HepG2 (cell line): ENCODE results near the gene DAG1. TPM values are rescaled to one million over a fixed set of nuclear protein-coding genes. Genes with fewer than 3 reads are reported as not detected.
A peak's percentile ranks its signal among the peaks of the same experiment; 100 is the strongest.

Experiments
- ATAC-seq: fragments of 200-7000 bp; cut with Tn5 transposase; 3 replicates; pipeline ENCODE4 v1.9.1; 2020; ENCODE audit warnings: mild to moderate bottlenecking, moderate library complexity
- BruUV-seq: library from RNA; stranded (reverse); fragments of 400-500 nt; replicated peaks from 2 replicates; lab custom pipeline; 2021; lab: Mats Ljungman, UMichigan
- CTCF ChIA-PET: fragments of 300-600 bp; formaldehyde crosslinking; extraction: SDS; loops from one replicate; lab custom pipeline; 2021; ENCODE audit warnings: low total read pairs, inconsistent platforms, low intra/inter-chr PET ratio; lab: Yijun Ruan, JAX
- POLR2A ChIA-PET: fragments of 350-600 bp; sonication (Branson Sonifier 250); formaldehyde crosslinking; loops from one replicate; lab custom pipeline; 2020; ENCODE audit warnings: antibody characterized with exemption, inconsistent platforms; lab: Yijun Ruan, JAX
- DNase-seq: peaks from one replicate; pipeline ENCODE4 v3.0.0-alpha.2; 2015; ENCODE audit warnings: low spot score
- FAIRE-seq: peaks from 3 replicates; lab custom pipeline; 2011; peaks lifted over from hg19 to GRCh38; lab: Jason Lieb, UNC
- H2AFZ ChIP-seq: one replicate; pipeline ENCODE4 v1.6.1; 2011; ENCODE audit warnings: low read length, inconsistent platforms
- H3K27ac ChIP-seq: fragments of 300-600 bp; 3 replicates; pipeline ENCODE4 v1.8.0; 2011; ENCODE audit warnings: mixed run types, mild to moderate bottlenecking, mixed read lengths, low read length, inconsistent platforms; ENCODE audit not compliant: insufficient read depth; ENCODE audit errors: extremely low read length
- H3K27me3 ChIP-seq, 2 experiments: fragments of 200-600 bp in 1 of 2; 2 replicates in 1 of 2; 3 replicates in 1 of 2; pipeline versions ENCODE4 v1.6.0 to v1.8.0; 2011; ENCODE audit warnings: low read length in 2 of 2, mild to moderate bottlenecking in 2 of 2, moderate library complexity in 2 of 2, inconsistent platforms in 1 of 2; ENCODE audit not compliant: insufficient read depth in 2 of 2, control insufficient read depth in 1 of 2
- H3K36me3 ChIP-seq, 2 experiments: fragments of 200-600 bp in 1 of 2; replicated peaks in 1 of 2; 2 replicates in 1 of 2; 3 replicates in 1 of 2; pipeline versions ENCODE4 v1.5.1 to v1.8.0; 2011; ENCODE audit warnings: low read length in 2 of 2, inconsistent platforms in 1 of 2; ENCODE audit not compliant: insufficient read depth in 2 of 2, control insufficient read depth in 1 of 2
- H3K4me1 ChIP-seq: 2 replicates; pipeline ENCODE4 v1.5.1; 2012; ENCODE audit warnings: low read length, inconsistent platforms; ENCODE audit not compliant: insufficient read depth
- H3K4me2 ChIP-seq: 2 replicates; pipeline ENCODE4 v1.6.0; 2011; ENCODE audit warnings: low read depth, low read length, inconsistent platforms
- H3K4me3 ChIP-seq, 3 experiments: fragments of 200-600 bp in 1 of 3; sonication (generic), shearing (Covaris generic) in 1 of 3; replicated peaks in 1 of 3; 2 replicates each; pipeline ENCODE4 v1.5.1; 2011 to 2016; ENCODE audit warnings: low read length in 3 of 3, inconsistent platforms in 2 of 3, low read depth in 2 of 3, mild to moderate bottlenecking in 2 of 3, control low read depth in 1 of 3, mixed read lengths in 1 of 3; ENCODE audit not compliant: insufficient read depth in 1 of 3
- H3K79me2 ChIP-seq: one replicate; pipeline ENCODE4 v1.6.1; 2011; ENCODE audit warnings: low read length, inconsistent platforms; ENCODE audit not compliant: insufficient read depth
- H3K9ac ChIP-seq: 2 replicates; pipeline ENCODE4 v1.6.0; 2011; ENCODE audit warnings: mild to moderate bottlenecking, low read depth, low read length, inconsistent platforms; ENCODE audit not compliant: insufficient read depth
- H3K9me3 ChIP-seq: 2 replicates; pipeline ENCODE4 v1.5.1; 2012; ENCODE audit warnings: mild to moderate bottlenecking, low read length
- H4K20me1 ChIP-seq: 2 replicates; pipeline ENCODE4 v1.6.0; 2011; ENCODE audit warnings: inconsistent platforms, mild to moderate bottlenecking, low read length, moderate library complexity; ENCODE audit not compliant: insufficient read depth
- CHCHD3 ChIP-seq: sonication (generic); formaldehyde crosslinking; IDR thresholded peaks from 2 replicates; pipeline ENCODE4 v1.8.0; 2022; ENCODE audit warnings: mild to moderate bottlenecking, missing genetic modification reagents, moderate library complexity
- HNF4G ChIP-seq, 2 experiments: sonication (generic) in 1 of 2; formaldehyde crosslinking in 1 of 2; IDR thresholded peaks; 2 replicates each; pipeline versions ENCODE4 v1.4.0 to v1.6.1; 2011 to 2020; ENCODE audit warnings: borderline replicate concordance in 2 of 2, low read depth in 2 of 2, mild to moderate bottlenecking in 2 of 2, low read length in 1 of 2, missing genetic modification reagents in 1 of 2, moderate library complexity in 1 of 2
- MTA1 ChIP-seq: sonication (generic); formaldehyde crosslinking; IDR thresholded peaks from 2 replicates; pipeline ENCODE4 v1.4.0; 2020; ENCODE audit warnings: missing genetic modification reagents, mild to moderate bottlenecking, borderline replicate concordance
- PHF21A ChIP-seq: sonication (generic); formaldehyde crosslinking; IDR thresholded peaks from 2 replicates; pipeline ENCODE4 v1.5.0; 2020; ENCODE audit warnings: mild to moderate bottlenecking, missing genetic modification reagents
- POGZ ChIP-seq: sonication (generic); formaldehyde crosslinking; IDR thresholded peaks from 2 replicates; pipeline ENCODE4 v1.4.0; 2020; ENCODE audit warnings: mild to moderate bottlenecking, missing genetic modification reagents
- ZFY ChIP-seq: sonication (generic); formaldehyde crosslinking; IDR thresholded peaks from 2 replicates; pipeline ENCODE4 v1.4.0; 2020; ENCODE audit warnings: missing genetic modification reagents
- ZNF124 ChIP-seq: sonication (generic); formaldehyde crosslinking; IDR thresholded peaks from 2 replicates; pipeline ENCODE4 v1.4.0; 2020; ENCODE audit warnings: missing genetic modification reagents
- ZNF292 ChIP-seq: sonication (generic); formaldehyde crosslinking; IDR thresholded peaks from 2 replicates; pipeline ENCODE4 v1.8.1; 2022; ENCODE audit warnings: mild to moderate bottlenecking, low read depth, missing genetic modification reagents, borderline replicate concordance
- WGBS: methylation state at CpG from one replicate; pipeline ENCODE4 v1.1.6; 2017; ENCODE audit warnings: low lambda C conversion rate; 5-methylcytosine and 5-hydroxymethylcytosine counted together
- in situ Hi-C: cut with HindIII; loops from 2 replicates; pipeline ENCODE4 v1.10.0; 2017; ENCODE audit warnings: low pct_unique_long_range_greater_than_20kb; ENCODE audit not compliant: extremely low pct_ligation_motif_present
- intact Hi-C: fragments of 100-400 bp; cut with micrococcal nuclease; formaldehyde crosslinking; loops from one replicate; pipeline ENCODE4 v1.10.0; 2022; ENCODE audit not compliant: unreplicated experiment
- polyA plus RNA-seq, 8 experiments: library from polyadenylated mRNA; depleted of rRNA in 3 of 8; stranded (reverse) in 7 of 8; unstranded in 1 of 8; fragments of >200 nt; fragmentation: Illumina TruSeq in 4 of 8; extraction: Trizol in 4 of 8; gene quantifications; 2 replicates each; pipeline versions ENCODE4 v1.2.1 to v1.2.3, GENCODE V29; 2011 to 2016; ENCODE audit warnings: low read depth in 4 of 8, missing spikeins in 1 of 8, mixed read lengths in 1 of 8; ENCODE audit not compliant: insufficient read depth in 1 of 8
- total RNA-seq, 5 experiments: library from RNA; depleted of rRNA; stranded (reverse); fragments of >200 nt; fragmentation: Illumina TruSeq; extraction: Trizol; gene quantifications; 2 replicates each; pipeline ENCODE4 v1.2.3, GENCODE V29; 2016; ENCODE audit warnings: low read depth in 1 of 5
- TF ChIP-seq, protein P1 (sequence below): sonication (generic); formaldehyde crosslinking; conservative IDR thresholded peaks from 2 replicates; pipeline ENCODE4 v1.4.0; 2020; ENCODE audit warnings: mild to moderate bottlenecking, missing genetic modification reagents, moderate library complexity
- TF ChIP-seq, protein P2 (sequence below): sonication (generic); formaldehyde crosslinking; IDR thresholded peaks from 2 replicates; pipeline ENCODE4 v1.4.0; 2020; ENCODE audit warnings: missing genetic modification reagents
- TF ChIP-seq, protein P3 (sequence below): sonication (generic); formaldehyde crosslinking; IDR thresholded peaks from 2 replicates; pipeline ENCODE4 v1.5.1; 2020; ENCODE audit warnings: mild to moderate bottlenecking, moderate library complexity, missing genetic modification reagents
- TF ChIP-seq, protein P4 (sequence below): sonication (generic); formaldehyde crosslinking; IDR thresholded peaks from 2 replicates; pipeline ENCODE4 v1.4.0; 2020; ENCODE audit warnings: missing genetic modification reagents

The DAG1 gene
- total and polyA plus RNA-seq, 2 of the 13 experiments (the other 11 are each of a cell fraction or from before 2014, with no cell fraction given) = 47.3 to 50.4 TPM

DNA sequence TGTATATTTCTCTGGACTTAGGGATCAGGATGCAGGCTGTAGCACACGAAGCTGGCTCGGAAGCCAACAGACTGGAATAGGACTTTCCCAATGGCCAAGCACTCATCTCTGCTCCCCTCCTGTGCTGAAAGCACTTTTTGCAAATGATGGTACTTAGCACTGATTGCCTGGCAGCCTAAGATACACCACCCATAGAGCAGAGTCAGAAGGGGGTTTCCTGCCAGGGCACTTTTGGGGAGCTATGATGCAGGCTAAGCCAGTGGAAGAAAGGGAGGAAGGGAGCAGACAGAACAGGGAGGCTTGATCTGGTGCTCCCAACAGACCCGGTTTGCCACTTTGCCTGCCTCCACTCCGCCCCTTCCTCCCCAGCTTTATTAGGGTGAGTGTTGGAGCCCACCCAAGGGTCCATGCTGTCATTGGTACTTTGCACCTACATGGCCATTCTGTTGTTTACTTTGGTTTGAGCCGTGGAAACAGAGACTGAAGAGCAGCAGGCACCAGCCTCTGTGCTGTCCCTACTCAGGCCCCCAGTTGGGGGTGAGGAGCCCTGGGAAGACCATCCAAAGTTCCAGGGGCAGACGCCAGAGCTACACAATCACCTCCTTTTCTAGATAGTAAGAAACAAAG, 100.1 kb downstream of the DAG1 start:
- intact Hi-C loops = no loop called here
- BruUV-seq = no TSS peak
- POLR2A ChIA-PET = interaction anchor here (0.7 to 2.7 kb wide), 4 partner anchors 17 to 96 kb away, joined by 4 to 13 read pairs (median 8); no protein-coding TSS in a partner anchor
- FAIRE-seq (peak; percentile 71), ATAC-seq (peak; percentile 86), DNase-seq (no peak)
- Histone ChIP-seq H3K9ac (peak overlapping the region; percentile 12; the same call in 1 of the 2 replicates), H2AFZ (no peak overlapping the region), H3K79me2 (no peaks in the 10 kb centered on the region), H4K20me1 (no peaks in the 10 kb centered on the region), H3K4me3 (0 out of 6 replicates have a peak overlapping the region, but pooled peaks of 1 of the 3 experiments have one; percentile 27), H3K4me2 (peak overlapping the region; percentile 68), H3K27ac (peak overlapping the region; percentile 43), H3K9me3 (no peaks in the 10 kb centered on the region), H3K27me3 (no peaks in the 10 kb centered on the region), H3K36me3 (no peaks in the 10 kb centered on the region), H3K4me1 (peaks cover 35% of the 10 kb centered on the region)
- in situ Hi-C loops = no loop called here
- WGBS = 0% methylated on average over 2 of the region's 6 CpGs
- CTCF ChIA-PET = no interaction called here
- TF ChIP-seq, protein P1, sequence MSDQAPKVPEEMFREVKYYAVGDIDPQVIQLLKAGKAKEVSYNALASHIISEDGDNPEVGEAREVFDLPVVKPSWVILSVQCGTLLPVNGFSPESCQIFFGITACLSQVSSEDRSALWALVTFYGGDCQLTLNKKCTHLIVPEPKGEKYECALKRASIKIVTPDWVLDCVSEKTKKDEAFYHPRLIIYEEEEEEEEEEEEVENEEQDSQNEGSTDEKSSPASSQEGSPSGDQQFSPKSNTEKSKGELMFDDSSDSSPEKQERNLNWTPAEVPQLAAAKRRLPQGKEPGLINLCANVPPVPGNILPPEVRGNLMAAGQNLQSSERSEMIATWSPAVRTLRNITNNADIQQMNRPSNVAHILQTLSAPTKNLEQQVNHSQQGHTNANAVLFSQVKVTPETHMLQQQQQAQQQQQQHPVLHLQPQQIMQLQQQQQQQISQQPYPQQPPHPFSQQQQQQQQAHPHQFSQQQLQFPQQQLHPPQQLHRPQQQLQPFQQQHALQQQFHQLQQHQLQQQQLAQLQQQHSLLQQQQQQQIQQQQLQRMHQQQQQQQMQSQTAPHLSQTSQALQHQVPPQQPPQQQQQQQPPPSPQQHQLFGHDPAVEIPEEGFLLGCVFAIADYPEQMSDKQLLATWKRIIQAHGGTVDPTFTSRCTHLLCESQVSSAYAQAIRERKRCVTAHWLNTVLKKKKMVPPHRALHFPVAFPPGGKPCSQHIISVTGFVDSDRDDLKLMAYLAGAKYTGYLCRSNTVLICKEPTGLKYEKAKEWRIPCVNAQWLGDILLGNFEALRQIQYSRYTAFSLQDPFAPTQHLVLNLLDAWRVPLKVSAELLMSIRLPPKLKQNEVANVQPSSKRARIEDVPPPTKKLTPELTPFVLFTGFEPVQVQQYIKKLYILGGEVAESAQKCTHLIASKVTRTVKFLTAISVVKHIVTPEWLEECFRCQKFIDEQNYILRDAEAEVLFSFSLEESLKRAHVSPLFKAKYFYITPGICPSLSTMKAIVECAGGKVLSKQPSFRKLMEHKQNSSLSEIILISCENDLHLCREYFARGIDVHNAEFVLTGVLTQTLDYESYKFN (CRISPR knock-in tag) = peak; percentile 90
- TF ChIP-seq ZFY (CRISPR knock-in tag) = 0 out of 2 replicates have a peak, but pooled peaks have one; percentile 8
- TF ChIP-seq ZNF124 = no peak
- TF ChIP-seq, protein P2, sequence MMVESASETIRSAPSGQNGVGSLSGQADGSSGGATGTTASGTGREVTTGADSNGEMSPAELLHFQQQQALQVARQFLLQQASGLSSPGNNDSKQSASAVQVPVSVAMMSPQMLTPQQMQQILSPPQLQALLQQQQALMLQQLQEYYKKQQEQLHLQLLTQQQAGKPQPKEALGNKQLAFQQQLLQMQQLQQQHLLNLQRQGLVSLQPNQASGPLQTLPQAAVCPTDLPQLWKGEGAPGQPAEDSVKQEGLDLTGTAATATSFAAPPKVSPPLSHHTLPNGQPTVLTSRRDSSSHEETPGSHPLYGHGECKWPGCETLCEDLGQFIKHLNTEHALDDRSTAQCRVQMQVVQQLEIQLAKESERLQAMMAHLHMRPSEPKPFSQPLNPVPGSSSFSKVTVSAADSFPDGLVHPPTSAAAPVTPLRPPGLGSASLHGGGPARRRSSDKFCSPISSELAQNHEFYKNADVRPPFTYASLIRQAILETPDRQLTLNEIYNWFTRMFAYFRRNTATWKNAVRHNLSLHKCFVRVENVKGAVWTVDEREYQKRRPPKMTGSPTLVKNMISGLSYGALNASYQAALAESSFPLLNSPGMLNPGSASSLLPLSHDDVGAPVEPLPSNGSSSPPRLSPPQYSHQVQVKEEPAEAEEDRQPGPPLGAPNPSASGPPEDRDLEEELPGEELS (CRISPR knock-in tag) = 0 out of 2 replicates have a peak, but pooled peaks have one; percentile 56
- TF ChIP-seq CHCHD3 (CRISPR knock-in tag) = no peak
- TF ChIP-seq ZNF292 (CRISPR knock-in tag) = peak; percentile 60; the same call in 1 of the 2 replicates
- TF ChIP-seq POGZ (CRISPR knock-in tag) = 0 out of 2 replicates have a peak, but pooled peaks have one; percentile 25
- TF ChIP-seq, protein P3, sequence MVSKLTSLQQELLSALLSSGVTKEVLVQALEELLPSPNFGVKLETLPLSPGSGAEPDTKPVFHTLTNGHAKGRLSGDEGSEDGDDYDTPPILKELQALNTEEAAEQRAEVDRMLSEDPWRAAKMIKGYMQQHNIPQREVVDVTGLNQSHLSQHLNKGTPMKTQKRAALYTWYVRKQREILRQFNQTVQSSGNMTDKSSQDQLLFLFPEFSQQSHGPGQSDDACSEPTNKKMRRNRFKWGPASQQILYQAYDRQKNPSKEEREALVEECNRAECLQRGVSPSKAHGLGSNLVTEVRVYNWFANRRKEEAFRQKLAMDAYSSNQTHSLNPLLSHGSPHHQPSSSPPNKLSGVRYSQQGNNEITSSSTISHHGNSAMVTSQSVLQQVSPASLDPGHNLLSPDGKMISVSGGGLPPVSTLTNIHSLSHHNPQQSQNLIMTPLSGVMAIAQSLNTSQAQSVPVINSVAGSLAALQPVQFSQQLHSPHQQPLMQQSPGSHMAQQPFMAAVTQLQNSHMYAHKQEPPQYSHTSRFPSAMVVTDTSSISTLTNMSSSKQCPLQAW (CRISPR knock-in tag) = 0 out of 2 replicates have a peak, but pooled peaks have one; percentile 33
- TF ChIP-seq PHF21A (CRISPR knock-in tag) = peak; percentile 72
- TF ChIP-seq MTA1 = peak; percentile 62; the same call in 1 of the 2 replicates
- TF ChIP-seq, protein P4, sequence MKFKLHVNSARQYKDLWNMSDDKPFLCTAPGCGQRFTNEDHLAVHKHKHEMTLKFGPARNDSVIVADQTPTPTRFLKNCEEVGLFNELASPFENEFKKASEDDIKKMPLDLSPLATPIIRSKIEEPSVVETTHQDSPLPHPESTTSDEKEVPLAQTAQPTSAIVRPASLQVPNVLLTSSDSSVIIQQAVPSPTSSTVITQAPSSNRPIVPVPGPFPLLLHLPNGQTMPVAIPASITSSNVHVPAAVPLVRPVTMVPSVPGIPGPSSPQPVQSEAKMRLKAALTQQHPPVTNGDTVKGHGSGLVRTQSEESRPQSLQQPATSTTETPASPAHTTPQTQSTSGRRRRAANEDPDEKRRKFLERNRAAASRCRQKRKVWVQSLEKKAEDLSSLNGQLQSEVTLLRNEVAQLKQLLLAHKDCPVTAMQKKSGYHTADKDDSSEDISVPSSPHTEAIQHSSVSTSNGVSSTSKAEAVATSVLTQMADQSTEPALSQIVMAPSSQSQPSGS (CRISPR knock-in tag) = 0 out of 2 replicates have a peak, but pooled peaks have one; percentile 24
- peak; percentile 74; the same call in 1 of the 2 replicates for TF ChIP-seq HNF4G (IDR thresholded peaks at IDR 0.05; ENCODE audit: borderline replicate concordance, low read depth, low read length)
- no peak; the same call in 1 of the 2 replicates for TF ChIP-seq HNF4G (CRISPR knock-in tag; IDR thresholded peaks at IDR 0.05; ENCODE audit: borderline replicate concordance, low read depth)
